IgD-negative memory B cell (primary cell): ENCODE results near the gene HK2. TPM values are rescaled to one million over a fixed set of nuclear protein-coding genes. Genes with fewer than 3 reads are reported as not detected.

Experiments
- H3K27ac Mint-ChIP-seq, 3 donors: one replicate each; pipeline ENCODE4 v1.8.0; 2020 to 2022; ENCODE audit warnings: mild to moderate bottlenecking in 3 of 3, mixed read lengths in 3 of 3, moderate library complexity in 1 of 3
- H3K27me3 Mint-ChIP-seq: one replicate; pipeline ENCODE4 v1.8.0; 2021; ENCODE audit warnings: mixed read lengths
- H3K36me3 Mint-ChIP-seq: one replicate; pipeline ENCODE4 v1.8.0; 2020; ENCODE audit warnings: mild to moderate bottlenecking, mixed read lengths
- H3K4me1 Mint-ChIP-seq, 3 donors: one replicate each; pipeline ENCODE4 v1.8.0; 2020 to 2022; ENCODE audit warnings: mixed read lengths in 3 of 3, mild to moderate bottlenecking in 1 of 3
- H3K4me3 Mint-ChIP-seq, 4 donors: one replicate each; pipeline ENCODE4 v1.8.0; 2020 to 2022; ENCODE audit warnings: mild to moderate bottlenecking in 4 of 4, mixed read lengths in 4 of 4, moderate library complexity in 3 of 4
- H3K9me3 Mint-ChIP-seq, 3 donors: one replicate each; pipeline ENCODE4 v1.8.0; 2020 to 2021; ENCODE audit warnings: mixed read lengths in 3 of 3, mild to moderate bottlenecking in 1 of 3
- polyA plus RNA-seq: library from polyadenylated mRNA; unstranded; fragments of 300-500 nt; fragmentation: Illumina TruSeq; gene quantifications from one replicate; pipeline ENCODE4 v1.2.3, GENCODE V29; 2021

The HK2 gene
- polyA plus RNA-seq, 1 donor from 2014 or later: 4.3 TPM

DNA sequence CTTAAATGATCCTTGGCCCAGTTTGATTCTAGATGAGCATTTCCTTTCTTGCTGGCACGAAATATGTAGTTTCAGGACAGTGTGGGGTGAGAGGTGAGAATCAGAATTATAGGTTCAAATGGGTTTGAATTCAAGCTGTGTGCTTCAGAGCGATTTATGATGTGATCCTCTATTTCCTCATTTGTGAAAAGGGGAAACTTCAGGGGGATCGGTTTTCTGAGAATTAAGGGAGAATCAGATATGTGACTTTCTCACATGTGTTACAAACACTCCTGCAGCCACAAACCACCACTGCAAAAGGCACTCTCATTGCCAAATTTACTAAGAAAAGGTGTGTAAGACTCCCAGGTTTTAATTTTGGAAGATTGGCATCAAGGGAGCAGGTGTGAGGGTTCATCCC lies 24.4 kb downstream of the HK2 start:
- no peak overlapping the region for H3K4me3 Mint-ChIP-seq
- H3K4me1 Mint-ChIP-seq: peaks cover 1 to 10% (median 3%) of the 10 kb centered on the region in 3 donors
- no peaks in the 10 kb centered on the region for H3K9me3 Mint-ChIP-seq
- no peak overlapping the region for H3K27ac Mint-ChIP-seq
- no peaks in the 10 kb centered on the region for H3K27me3 Mint-ChIP-seq
- peaks cover 2% of the 10 kb centered on the region for H3K36me3 Mint-ChIP-seq

DNA sequence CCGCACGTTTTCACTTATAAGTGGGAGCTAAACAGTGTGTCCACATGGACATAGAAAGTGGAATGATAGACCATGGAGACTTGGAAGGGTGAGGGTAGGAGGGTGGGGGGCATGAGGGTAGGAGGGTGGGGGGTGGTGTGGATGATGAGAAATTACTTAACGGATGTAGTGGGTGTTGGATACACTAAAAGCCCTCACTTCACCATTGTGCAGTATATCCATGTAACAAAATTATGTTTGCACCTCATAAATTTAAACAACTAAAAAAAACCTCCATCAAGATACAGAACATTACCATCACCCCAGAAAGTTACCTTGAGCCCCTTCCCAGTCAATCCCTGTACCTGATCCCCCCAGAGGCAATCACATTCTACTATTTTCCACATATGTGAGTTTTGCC lies 26.2 kb downstream of the HK2 start:
- H3K9me3 Mint-ChIP-seq: no peaks in the 10 kb centered on the region
- H3K27me3 Mint-ChIP-seq: no peaks in the 10 kb centered on the region
- H3K4me1 Mint-ChIP-seq: peaks cover 8 to 19% (median 11%) of the 10 kb centered on the region in 3 donors
- no peak overlapping the region for H3K4me3 Mint-ChIP-seq
- no peak overlapping the region for H3K27ac Mint-ChIP-seq
- H3K36me3 Mint-ChIP-seq: peaks cover 2% of the 10 kb centered on the region

DNA sequence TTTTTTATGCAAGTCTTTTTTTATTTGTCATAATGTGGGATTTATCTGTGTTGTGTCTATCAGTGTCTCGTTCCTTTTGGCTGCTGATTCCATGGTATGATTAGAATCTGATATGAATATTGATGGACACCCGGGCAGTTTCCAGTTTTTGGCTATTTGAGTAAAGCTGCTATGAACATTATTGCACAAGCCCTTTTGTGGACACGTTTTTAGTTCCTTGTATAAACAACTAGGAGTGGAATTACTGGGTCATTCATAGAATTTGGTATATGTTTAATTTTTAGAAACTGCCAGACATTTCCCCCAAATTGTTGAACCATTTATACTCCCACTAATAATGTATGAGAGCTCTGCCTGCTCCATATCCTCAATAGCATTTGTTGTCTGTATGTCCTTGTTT lies 26.6 kb downstream of the HK2 start:
- no peak overlapping the region for H3K27ac Mint-ChIP-seq
- H3K4me3 Mint-ChIP-seq: no peak overlapping the region
- H3K9me3 Mint-ChIP-seq: no peaks in the 10 kb centered on the region
- no peaks in the 10 kb centered on the region for H3K27me3 Mint-ChIP-seq
- H3K36me3 Mint-ChIP-seq: peaks cover 2% of the 10 kb centered on the region
- H3K4me1 Mint-ChIP-seq: peaks cover 8 to 19% (median 11%) of the 10 kb centered on the region in 3 donors

DNA sequence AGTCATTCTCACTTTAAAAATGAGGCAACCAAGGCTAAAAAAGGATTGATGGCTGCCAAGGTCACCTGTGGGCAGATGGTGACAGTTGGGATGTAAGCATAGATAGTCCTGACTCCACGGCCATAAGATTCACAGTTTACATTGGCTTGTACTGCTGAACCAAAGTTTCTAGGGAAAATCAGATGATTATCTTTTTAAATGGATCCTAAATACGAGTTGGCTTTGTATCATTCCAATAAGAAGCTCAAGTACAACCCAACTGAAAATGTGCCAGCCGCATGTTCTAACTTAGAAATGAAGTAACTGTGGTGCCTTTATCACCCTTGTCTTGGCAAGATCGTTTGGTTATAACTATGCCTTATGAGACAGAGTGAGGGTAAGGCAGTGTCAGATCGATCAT lies 27.6 kb downstream of the HK2 start:
- no peaks in the 10 kb centered on the region for H3K27me3 Mint-ChIP-seq
- no peaks in the 10 kb centered on the region for H3K36me3 Mint-ChIP-seq
- H3K4me3 Mint-ChIP-seq: no peak overlapping the region
- H3K27ac Mint-ChIP-seq: no peak overlapping the region
- peaks cover 11 to 26% (median 14%) of the 10 kb centered on the region in 3 donors for H3K4me1 Mint-ChIP-seq
- H3K9me3 Mint-ChIP-seq: no peaks in the 10 kb centered on the region

DNA sequence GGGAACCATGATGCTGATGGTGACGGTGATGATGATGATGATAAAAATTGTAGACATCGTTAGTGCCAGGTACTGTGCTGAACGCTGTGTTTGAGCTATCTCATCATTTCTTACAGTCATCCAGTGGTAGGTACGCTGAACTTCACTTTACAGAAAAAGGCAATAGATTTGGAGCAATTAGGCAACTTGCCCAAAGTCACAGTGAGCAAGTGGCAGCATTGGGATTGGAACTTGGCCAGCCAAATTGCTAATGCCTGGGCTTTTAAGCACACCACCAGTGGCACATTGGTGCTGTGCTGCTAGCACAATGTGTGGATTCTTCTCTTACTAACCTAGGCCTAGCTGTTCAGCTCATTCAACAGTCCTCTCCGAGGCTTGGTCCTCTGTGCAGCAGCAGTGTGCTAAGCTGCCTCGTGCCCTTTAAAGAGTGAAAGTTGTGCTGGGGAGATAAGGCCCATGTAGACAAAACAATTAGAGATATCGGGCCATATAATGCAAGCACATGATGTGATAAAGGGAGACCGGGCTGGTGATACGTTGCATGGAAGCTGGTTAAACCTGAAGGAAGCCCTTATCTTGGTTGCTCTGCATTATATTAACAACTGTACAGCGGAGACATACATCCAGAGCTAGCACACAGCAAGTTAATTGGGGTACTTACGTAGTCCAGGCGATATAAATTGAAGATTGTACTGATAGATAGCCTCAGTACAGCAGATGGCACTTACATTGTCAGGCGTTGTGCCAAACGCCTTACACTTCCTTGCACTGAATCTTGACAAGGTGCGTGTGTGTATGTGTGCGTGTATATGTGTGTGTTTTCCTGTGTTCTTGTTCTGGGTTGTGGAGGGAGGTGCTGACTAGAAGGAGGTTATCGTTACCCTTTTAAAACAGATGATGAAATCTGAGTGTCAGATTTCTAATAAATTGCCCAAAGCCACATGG lies 28.4 kb downstream of the HK2 start:
- Mint-ChIP-seq H3K4me1 (peaks cover 11 to 29% (median 18%) of the 10 kb centered on the region in 3 donors), H3K36me3 (no peaks in the 10 kb centered on the region), H3K27ac (no peak overlapping the region), H3K4me3 (peak overlapping the region in 1 of 4 donors; percentile 70), H3K9me3 (no peaks in the 10 kb centered on the region), H3K27me3 (no peaks in the 10 kb centered on the region)

DNA sequence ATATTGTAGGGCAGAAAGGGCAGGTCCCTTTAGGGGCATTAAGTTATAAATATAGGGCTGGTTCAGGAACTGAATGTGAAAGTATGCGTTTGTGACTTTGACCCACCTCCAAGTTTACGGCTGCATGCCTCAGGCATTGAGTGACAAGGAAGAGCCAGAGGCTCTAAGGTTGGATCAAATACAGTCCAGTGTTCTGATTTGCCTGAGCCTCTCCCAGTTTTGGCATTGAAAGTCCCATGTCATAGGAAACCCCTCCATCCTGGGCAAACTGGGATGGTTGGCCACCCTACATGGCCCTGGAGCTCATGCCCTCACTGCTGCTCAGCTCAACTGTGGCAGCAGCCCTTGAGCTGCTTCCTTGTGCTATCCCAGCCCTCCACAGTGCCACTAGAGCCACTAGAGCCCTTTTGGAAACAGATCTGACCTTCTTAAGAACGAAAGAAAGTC lies 29.9 kb downstream of the HK2 start:
- Mint-ChIP-seq H3K27me3 (no peaks in the 10 kb centered on the region), H3K4me1 (peaks cover 14 to 29% (median 18%) of the 10 kb centered on the region in 3 donors), H3K4me3 (peak overlapping the region in 1 of 4 donors; percentile 19), H3K9me3 (no peaks in the 10 kb centered on the region), H3K36me3 (no peaks in the 10 kb centered on the region), H3K27ac (no peak overlapping the region)

DNA sequence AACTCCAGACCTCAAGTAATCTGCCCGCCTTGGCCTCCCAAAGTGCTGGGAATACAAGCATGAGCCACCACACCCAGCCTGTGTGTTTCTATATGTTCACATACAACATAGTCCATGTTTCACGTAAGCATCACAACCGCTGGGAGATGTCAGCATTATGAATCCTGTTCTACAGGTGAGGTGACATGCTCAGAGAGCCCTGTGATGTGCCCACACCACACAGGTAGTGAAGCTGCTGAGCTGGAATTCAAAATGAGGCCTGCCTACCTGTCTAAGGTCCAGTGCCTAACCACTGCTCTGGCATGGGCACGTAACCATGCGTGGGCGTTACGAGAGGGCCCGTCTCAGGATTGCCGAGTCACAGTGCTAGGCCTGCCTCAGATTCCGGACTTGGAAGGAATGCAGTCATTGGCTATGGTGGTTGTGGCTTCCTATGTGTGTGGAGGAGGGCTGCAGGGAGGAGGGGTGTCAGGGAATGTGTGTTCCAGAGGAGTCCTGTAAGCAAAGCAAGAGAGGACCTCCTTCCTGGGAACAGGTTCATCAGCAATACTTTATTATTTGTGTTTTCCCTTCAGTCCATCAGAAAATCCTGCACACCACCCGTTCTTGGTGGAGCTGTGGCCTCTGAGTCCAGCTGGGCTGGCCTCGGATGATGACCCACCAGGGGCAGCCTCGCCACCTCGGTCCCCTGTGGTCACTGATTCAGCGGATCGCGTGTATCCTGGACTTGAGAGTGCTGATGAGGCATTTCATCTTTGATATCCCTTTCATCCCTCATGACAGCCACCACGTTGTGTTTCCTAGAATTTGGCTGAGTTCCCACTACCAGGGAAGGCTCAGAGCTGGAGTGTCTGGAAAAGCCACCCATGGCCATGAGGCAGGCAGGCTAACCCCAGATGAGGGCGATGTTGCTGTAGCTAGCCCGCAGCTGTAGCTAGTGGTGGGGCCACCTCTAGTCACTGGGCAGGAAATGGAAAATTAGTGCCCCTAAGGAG lies 31.1 kb downstream of the HK2 start:
- Mint-ChIP-seq H3K27me3 (no peaks in the 10 kb centered on the region), H3K36me3 (no peaks in the 10 kb centered on the region), H3K27ac (no peak overlapping the region), H3K9me3 (no peaks in the 10 kb centered on the region), H3K4me1 (peaks cover 22 to 34% (median 23%) of the 10 kb centered on the region in 3 donors), H3K4me3 (no peak overlapping the region)

DNA sequence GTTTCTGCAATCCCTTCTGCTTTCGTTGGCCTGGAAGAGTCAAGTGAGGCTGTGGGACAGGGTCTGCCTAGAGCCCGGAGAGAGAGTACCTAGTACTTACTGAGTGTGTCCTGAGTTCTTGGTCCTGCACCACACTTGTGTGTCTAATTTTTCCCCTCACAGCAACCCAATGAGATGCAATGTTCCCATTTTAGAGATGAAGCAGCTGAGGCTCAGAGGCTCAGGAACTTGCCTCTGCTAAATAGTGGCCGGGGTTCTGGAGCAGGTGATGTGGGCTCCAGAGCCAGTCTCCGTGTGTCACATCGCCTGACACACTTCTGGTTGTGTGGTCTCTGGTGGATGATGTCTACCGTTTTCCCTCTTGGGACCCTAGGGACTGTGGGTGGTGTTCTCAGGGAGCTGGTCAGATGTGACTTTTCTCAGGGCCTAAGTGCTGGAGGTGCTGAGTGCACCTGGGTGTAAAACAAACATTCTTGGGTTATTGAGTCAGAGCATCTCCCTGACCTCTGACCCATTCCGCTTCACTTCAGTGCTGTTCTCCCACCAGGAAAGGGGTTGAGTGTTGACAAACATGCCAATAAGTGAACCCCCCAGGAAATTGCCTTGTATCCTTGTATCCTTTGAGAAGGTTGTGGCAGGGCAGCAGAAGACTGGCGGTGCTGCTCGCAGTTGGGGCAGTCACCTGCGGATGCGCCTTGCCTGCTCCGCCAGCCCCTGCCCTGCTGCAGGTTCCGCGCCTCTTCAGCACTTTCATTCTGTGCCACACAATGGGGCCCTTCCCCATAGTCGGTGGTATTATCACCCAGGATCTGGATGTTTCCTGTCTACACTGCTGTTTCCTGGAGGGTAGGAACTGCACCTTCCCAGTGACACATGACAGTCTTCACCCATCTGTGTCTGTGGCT lies 32.1 kb downstream of the HK2 start:
- peak overlapping the region in 2 of 4 donors; percentile 53 to 66 for H3K4me3 Mint-ChIP-seq
- H3K9me3 Mint-ChIP-seq: no peaks in the 10 kb centered on the region
- H3K27me3 Mint-ChIP-seq: no peaks in the 10 kb centered on the region
- peaks cover 22 to 34% (median 23%) of the 10 kb centered on the region in 3 donors for H3K4me1 Mint-ChIP-seq
- H3K36me3 Mint-ChIP-seq: no peaks in the 10 kb centered on the region
- peak overlapping the region in 1 of 3 donors; percentile 47 for H3K27ac Mint-ChIP-seq

DNA sequence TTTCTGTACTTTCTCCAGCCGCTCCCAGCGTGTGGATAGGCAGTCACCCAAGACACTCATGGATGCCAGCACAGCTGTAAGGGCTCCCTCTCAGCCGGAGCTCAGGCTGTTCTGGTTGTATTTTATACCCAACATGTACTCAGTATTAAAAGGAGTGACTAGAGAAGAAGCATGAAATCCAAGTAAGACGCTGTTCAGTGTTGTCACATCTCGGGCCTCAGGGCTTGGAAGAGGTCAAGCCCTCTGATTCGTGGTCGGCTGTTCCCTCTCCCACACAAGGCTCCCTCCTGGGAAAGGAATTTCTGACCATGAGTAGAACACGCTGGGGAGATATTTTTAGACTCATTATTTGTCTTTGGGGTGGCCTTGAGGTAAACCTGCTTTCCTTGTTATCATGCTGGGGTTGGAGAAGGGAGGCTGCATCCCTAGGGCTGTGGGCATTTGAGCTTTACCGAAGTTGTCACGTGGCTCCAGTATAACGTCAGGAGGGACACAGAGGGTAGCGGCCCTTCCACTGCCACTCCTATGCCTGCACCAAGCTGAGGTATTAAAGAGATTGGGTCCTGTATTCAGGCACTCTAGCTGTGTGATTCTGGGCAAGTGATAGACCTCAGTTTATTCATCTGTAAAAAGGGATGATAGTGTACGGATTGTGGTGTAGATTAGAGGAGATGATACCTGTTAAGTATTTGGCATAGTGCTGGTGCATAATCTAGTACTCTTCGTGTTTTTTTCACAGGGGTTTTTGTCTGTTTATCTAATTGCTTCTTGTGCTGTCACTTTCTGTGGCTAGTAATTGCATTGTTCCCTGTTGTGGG lies 34.1 kb downstream of the HK2 start:
- Mint-ChIP-seq H3K36me3 (no peaks in the 10 kb centered on the region), H3K4me1 (peaks cover 22 to 27% (median 23%) of the 10 kb centered on the region in 3 donors), H3K27me3 (no peaks in the 10 kb centered on the region), H3K9me3 (no peaks in the 10 kb centered on the region), H3K4me3 (no peak overlapping the region), H3K27ac (peak overlapping the region in 1 of 3 donors; percentile 49)

DNA sequence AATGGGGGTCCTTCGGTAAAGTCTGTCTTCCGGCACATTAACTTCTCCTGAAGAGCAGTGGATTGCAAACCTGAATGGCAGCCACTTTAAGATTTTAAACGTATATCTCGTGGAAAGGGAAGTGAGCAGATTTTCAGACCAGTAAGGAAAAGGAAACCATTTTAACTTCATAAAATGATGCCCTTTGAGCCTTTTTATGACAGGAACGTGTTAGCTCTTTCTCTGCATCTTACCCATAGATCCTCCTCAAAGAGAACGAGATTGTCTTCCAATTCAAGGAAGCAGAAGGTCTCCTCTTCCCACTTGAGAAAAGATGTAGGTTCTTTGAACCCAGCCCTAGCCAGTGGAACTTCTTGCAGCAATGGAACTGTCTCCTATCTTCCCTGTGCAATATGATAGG lies 35.6 kb downstream of the HK2 start:
- H3K36me3 Mint-ChIP-seq: peaks cover 3% of the 10 kb centered on the region
- H3K4me3 Mint-ChIP-seq: peak overlapping the region in 1 of 4 donors; percentile 11
- no peaks in the 10 kb centered on the region for H3K9me3 Mint-ChIP-seq
- no peaks in the 10 kb centered on the region for H3K27me3 Mint-ChIP-seq
- H3K27ac Mint-ChIP-seq: peak overlapping the region in 1 of 3 donors; percentile 47
- peaks cover 12 to 16% (median 16%) of the 10 kb centered on the region in 3 donors for H3K4me1 Mint-ChIP-seq

DNA sequence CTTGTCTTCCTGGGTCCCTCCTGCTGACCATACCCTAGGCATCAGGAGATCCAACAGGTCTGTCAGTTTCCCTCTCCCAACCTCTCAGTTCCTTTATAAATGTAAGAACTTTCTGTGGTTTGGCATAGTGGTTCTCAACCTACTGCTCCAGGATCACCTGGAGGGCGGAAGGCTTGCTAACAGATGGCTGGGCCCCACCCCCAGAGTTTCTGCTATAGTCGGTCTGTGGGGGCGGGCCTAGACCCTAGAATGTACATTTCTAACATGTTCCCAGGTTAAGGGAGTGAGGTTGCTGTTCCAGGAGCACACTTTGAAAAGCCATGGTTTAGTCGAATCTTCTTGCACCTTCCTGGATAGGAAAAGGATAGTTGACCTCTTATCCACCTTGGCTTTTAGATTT lies 37.0 kb downstream of the HK2 start:
- Mint-ChIP-seq H3K4me1 (peaks cover 12 to 13% (median 12%) of the 10 kb centered on the region in 3 donors), H3K27ac (no peak overlapping the region), H3K36me3 (peaks cover 3% of the 10 kb centered on the region), H3K27me3 (no peaks in the 10 kb centered on the region), H3K4me3 (no peak overlapping the region), H3K9me3 (no peaks in the 10 kb centered on the region)

DNA sequence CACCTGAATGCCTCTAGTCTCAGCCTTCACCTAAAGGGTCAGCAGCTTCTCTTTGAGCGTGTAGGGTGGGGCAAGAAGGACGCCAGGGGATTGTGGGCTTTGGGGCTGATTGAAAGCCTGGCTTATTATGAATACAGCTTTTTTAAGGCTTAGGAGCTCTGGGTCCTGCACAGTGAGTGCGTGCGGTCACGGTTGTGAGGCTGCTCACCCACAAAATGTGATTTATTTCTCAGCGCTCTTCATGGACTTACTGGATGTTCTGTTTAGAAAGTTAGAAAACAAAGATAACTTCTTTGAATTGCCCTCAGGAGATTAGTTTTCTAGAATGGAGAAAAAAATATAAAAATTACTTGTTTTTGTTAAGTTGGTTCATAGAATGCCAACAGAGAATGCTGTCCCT lies 37.5 kb downstream of the HK2 start:
- Mint-ChIP-seq H3K36me3 (peaks cover 3% of the 10 kb centered on the region), H3K27ac (no peak overlapping the region), H3K9me3 (no peaks in the 10 kb centered on the region), H3K27me3 (no peaks in the 10 kb centered on the region), H3K4me1 (peaks cover 9 to 12% (median 10%) of the 10 kb centered on the region in 3 donors), H3K4me3 (no peak overlapping the region)

DNA sequence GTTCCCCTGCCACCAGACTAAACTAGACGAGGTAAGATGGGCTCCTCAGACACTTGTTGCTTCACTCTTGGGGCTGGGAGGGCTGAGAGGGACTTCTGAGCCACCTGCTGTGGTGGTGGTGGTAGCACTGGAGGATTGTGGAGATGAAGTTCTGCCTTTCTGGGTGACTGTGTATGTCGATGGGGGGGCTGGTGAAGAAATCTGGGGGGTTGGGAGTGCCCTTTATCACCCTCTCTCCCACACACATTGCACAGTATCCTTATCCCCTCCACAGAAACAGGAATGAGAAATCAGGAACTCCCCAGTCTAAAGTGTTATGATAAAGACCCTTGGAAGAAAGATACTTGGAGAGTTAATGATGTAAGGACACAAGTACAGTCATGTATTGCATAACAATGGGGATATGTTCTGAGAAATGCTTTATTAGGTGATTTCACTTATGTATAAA lies 38.5 kb downstream of the HK2 start:
- Mint-ChIP-seq H3K9me3 (no peaks in the 10 kb centered on the region), H3K4me1 (peaks cover 4 to 12% (median 5%) of the 10 kb centered on the region in 3 donors), H3K36me3 (peaks cover 3% of the 10 kb centered on the region), H3K4me3 (no peak overlapping the region), H3K27me3 (no peaks in the 10 kb centered on the region), H3K27ac (peak overlapping the region in 1 of 3 donors; percentile 48)
